Superior temporal gyrus (tissue), 1 donor: ENCODE measurements around the gene FEZF2.

Source experiments
- DNase-seq: peaks from one replicate; pipeline ENCODE4 v3.0.0-alpha.2; 2016; ENCODE audit errors: extremely low spot score

FEZF2 gene

DNA sequence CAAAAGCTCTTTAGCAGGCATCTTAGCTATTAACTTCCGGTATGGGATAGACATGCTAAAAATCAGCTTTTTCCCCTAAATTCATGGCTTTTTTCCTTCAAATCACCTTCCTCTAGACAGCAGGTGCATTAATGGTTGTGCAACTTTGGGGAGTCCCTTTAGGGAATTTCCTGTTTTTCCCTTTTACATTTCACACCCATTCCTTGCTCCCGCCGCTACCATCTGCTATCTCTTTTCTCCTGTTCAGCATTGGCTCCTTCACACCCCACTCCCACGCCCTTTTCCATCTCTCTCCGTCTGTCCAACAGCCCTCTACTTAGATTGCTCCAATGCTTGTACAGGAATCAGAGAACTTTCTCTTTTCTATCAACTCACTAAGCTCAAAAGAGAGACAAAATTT is 43.4 kb downstream of the FEZF2 start:
- peak; percentile 55 for DNase-seq

DNA sequence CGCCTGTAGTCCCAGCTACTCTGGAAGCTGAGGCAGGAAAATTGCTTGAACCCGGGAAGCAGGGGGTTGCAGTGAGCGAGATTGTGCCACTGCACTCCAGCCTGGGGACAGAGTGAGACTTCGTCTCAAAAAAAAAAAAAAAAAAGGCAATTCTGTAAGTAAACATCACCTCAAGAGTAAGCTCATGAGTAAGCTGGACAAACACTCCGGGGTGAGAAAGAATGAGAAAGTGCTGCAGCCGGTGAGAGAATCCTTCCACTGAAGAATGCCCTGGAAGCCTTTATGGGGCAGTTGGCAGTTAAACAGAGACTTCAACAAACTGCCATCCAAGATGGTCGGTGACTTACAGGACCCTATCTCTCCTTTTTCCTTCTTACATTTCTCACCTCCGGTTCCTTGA is 47.5 kb downstream of the FEZF2 start:
- DNase-seq, result no peak

GRCh38 chr3:62323241-62323640 is 50.1 kb downstream of the FEZF2 start:
- no peak for DNase-seq
